ENCODE measurements around the gene CXCR3. TPM values are rescaled to one million over a fixed set of nuclear protein-coding genes. Genes with fewer than 3 reads are reported as not detected.

The CXCR3 gene
- polyA plus RNA-seq, 1 donor (not counting 4 experiments of a cell fraction or from before 2014, with no cell fraction given) = not detected

DNA sequence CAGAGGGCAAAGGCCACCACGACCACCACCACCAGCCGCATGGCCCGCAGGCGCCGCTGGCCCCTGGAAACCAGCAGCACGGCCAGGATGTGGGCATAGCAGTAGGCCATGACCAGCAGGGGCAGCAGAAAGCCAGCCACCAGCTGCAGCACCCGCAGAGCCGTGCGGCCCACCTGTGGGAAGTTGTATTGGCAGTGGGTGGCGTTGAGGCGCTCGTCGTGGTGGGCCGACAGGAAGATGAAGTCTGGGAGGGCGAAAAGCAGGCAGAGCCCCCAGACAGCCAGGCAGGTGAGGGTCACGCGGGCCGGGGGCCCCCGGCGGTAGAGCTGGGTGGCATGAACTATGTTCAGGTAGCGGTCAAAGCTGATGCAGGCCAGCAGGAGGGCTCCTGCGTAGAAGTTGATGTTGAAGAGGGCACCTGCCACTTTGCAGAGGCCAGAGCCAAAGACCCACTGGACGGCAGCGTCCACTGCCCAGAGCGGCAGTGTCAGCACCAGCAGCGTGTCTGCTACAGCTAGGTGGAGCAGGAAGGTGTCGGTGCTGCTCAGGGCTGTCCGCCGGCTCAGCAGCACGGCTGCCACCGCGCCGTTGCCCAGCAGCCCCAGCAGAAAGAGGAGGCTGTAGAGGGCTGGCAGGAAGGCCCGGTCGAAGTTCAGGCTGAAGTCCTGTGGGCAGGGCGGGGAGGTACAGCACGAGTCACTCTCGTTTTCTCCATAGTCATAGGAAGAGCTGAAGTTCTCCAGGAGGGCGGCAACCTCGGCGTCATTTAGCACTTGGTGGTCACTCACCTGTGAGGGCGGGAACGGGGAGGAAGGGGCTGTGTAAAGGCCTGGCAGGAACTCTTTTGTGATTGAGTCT is 1.4 kb downstream of the CXCR3 start:
- Histone ChIP-seq H3K4me2 (ENCODE audit: control insufficient read depth, extremely low read depth, insufficient read depth, low read depth, low read length) (no peak overlapping the region), H3K9me1 (ENCODE audit: control insufficient read depth, extremely low read depth, insufficient read depth, low read length) (no peaks in the 10 kb centered on the region), H3K79me2 (ENCODE audit: control insufficient read depth, insufficient read depth, low read length) (no peaks in the 10 kb centered on the region), H3K9ac (ENCODE audit: control insufficient read depth, extremely low read depth, insufficient read depth, low read length) (no peak overlapping the region), H3K36me3 (ENCODE audit: control insufficient read depth in 2 of 2, extremely low read depth in 1 of 2, insufficient read depth in 2 of 2, low read length in 2 of 2) (peaks cover 0 to 3% of the 10 kb centered on the region in 2 experiments), H2AFZ (ENCODE audit: control insufficient read depth, low read length) (no peak overlapping the region), H3K27ac (ENCODE audit: control insufficient read depth, insufficient read depth, low read length) (no peak overlapping the region), H3K4me1 (ENCODE audit: control insufficient read depth, extremely low read depth, insufficient read depth, low read length) (no peaks in the 10 kb centered on the region), H3K4me3 (ENCODE audit: control insufficient read depth in 2 of 3, extremely low read depth in 1 of 3, insufficient read depth in 2 of 3, low read depth in 1 of 3, low read length in 3 of 3) (no peak overlapping the region), H3K9me3 (ENCODE audit: control insufficient read depth, low read depth, low read length) (no peaks in the 10 kb centered on the region), H4K20me1 (ENCODE audit: control insufficient read depth, extremely low read depth, insufficient read depth, low read length) (no peaks in the 10 kb centered on the region), H3K27me3 (ENCODE audit: control insufficient read depth, extremely low read depth, insufficient read depth, low read length) (no peaks in the 10 kb centered on the region)
- TF ChIP-seq, protein P1, sequence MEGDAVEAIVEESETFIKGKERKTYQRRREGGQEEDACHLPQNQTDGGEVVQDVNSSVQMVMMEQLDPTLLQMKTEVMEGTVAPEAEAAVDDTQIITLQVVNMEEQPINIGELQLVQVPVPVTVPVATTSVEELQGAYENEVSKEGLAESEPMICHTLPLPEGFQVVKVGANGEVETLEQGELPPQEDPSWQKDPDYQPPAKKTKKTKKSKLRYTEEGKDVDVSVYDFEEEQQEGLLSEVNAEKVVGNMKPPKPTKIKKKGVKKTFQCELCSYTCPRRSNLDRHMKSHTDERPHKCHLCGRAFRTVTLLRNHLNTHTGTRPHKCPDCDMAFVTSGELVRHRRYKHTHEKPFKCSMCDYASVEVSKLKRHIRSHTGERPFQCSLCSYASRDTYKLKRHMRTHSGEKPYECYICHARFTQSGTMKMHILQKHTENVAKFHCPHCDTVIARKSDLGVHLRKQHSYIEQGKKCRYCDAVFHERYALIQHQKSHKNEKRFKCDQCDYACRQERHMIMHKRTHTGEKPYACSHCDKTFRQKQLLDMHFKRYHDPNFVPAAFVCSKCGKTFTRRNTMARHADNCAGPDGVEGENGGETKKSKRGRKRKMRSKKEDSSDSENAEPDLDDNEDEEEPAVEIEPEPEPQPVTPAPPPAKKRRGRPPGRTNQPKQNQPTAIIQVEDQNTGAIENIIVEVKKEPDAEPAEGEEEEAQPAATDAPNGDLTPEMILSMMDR (optimal IDR thresholded peaks at IDR 0.05 in 1 of 3, IDR thresholded peaks at IDR 0.05 in 1 of 3, conservative IDR thresholded peaks at IDR 0.05 in 1 of 3; ENCODE audit: extremely low read depth in 1 of 3, insufficient read depth in 2 of 3, low read length in 3 of 3) = no peak
- TF ChIP-seq EZH2 (IDR thresholded peaks at IDR 0.05; ENCODE audit: low read length) = no peak
- no peak for DNase-seq (ENCODE audit: low read depth, low spot score)
- dilution Hi-C loops (cut with MboI; ENCODE audit: extremely low pct_ligation_motif_present, low sequenced_read_pairs) = no loop called here
- no peak for FAIRE-seq

DNA sequence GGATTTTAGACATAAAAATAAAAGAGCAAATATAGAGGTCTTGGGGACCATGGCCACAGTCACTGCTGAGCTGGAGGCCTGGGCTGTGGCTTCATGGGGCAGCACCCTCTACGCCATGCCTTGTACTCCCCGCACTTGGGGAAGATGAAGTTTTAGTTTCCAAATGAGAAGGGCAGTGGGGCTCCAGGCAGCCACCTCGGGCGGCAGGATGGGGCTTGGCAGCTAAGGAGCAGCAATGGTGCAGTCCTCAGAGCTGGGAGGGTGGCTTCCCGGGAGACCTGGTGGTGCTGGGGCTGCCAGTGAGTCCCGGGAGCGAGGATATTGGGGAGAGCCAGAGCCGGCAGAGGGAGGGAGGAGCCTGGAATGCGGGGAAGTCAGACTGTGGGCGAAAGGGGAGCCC is 2.4 kb downstream of the CXCR3 start:
- H3K4me1 ChIP-seq (ENCODE audit: control insufficient read depth, extremely low read depth, insufficient read depth, low read length) = no peaks in the 10 kb centered on the region
- H3K4me2 ChIP-seq (ENCODE audit: control insufficient read depth, extremely low read depth, insufficient read depth, low read depth, low read length) = no peak overlapping the region
- dilution Hi-C loops (cut with MboI; ENCODE audit: extremely low pct_ligation_motif_present, low sequenced_read_pairs) = no loop called here
- H3K27ac ChIP-seq (ENCODE audit: control insufficient read depth, insufficient read depth, low read length) = no peak overlapping the region
- DNase-seq (ENCODE audit: low read depth, low spot score) (no peak), FAIRE-seq (no peak)
- peaks cover 0 to 3% of the 10 kb centered on the region in 2 experiments for H3K36me3 ChIP-seq (ENCODE audit: control insufficient read depth in 2 of 2, extremely low read depth in 1 of 2, insufficient read depth in 2 of 2, low read length in 2 of 2)
- H3K4me3 ChIP-seq (ENCODE audit: control insufficient read depth in 2 of 3, extremely low read depth in 1 of 3, insufficient read depth in 2 of 3, low read depth in 1 of 3, low read length in 3 of 3) = no peak overlapping the region
- H3K79me2 ChIP-seq (ENCODE audit: control insufficient read depth, insufficient read depth, low read length) = no peaks in the 10 kb centered on the region
- no peaks in the 10 kb centered on the region for H4K20me1 ChIP-seq (ENCODE audit: control insufficient read depth, extremely low read depth, insufficient read depth, low read length)
- no peaks in the 10 kb centered on the region for H3K9me3 ChIP-seq (ENCODE audit: control insufficient read depth, low read depth, low read length)
- H3K27me3 ChIP-seq (ENCODE audit: control insufficient read depth, extremely low read depth, insufficient read depth, low read length) = no peaks in the 10 kb centered on the region
- no peak for TF ChIP-seq EZH2 (IDR thresholded peaks at IDR 0.05; ENCODE audit: low read length)
- TF ChIP-seq, protein P1 (optimal IDR thresholded peaks at IDR 0.05 in 1 of 3, IDR thresholded peaks at IDR 0.05 in 1 of 3, conservative IDR thresholded peaks at IDR 0.05 in 1 of 3; ENCODE audit: extremely low read depth in 1 of 3, insufficient read depth in 2 of 3, low read length in 3 of 3) = no peak
- no peaks in the 10 kb centered on the region for H3K9me1 ChIP-seq (ENCODE audit: control insufficient read depth, extremely low read depth, insufficient read depth, low read length)
- H3K9ac ChIP-seq (ENCODE audit: control insufficient read depth, extremely low read depth, insufficient read depth, low read length) = no peak overlapping the region
- H2AFZ ChIP-seq (ENCODE audit: control insufficient read depth, low read length) = no peak overlapping the region

Data from keratinocyte (primary cell).